Measurements from ENCODE around the gene EML6.
"Not testable (repeated sequence)": the region's sequence is repeated elsewhere in the genome, so short reads cannot be mapped to it uniquely, and the experiment has no call there.

Gene EML6

GRCh38 chr2:54801352-54801751, 77.9 kb downstream of the EML6 start:
- DNase-seq (ENCODE audit: low read depth in 2 of 2), result no peak

DNA sequence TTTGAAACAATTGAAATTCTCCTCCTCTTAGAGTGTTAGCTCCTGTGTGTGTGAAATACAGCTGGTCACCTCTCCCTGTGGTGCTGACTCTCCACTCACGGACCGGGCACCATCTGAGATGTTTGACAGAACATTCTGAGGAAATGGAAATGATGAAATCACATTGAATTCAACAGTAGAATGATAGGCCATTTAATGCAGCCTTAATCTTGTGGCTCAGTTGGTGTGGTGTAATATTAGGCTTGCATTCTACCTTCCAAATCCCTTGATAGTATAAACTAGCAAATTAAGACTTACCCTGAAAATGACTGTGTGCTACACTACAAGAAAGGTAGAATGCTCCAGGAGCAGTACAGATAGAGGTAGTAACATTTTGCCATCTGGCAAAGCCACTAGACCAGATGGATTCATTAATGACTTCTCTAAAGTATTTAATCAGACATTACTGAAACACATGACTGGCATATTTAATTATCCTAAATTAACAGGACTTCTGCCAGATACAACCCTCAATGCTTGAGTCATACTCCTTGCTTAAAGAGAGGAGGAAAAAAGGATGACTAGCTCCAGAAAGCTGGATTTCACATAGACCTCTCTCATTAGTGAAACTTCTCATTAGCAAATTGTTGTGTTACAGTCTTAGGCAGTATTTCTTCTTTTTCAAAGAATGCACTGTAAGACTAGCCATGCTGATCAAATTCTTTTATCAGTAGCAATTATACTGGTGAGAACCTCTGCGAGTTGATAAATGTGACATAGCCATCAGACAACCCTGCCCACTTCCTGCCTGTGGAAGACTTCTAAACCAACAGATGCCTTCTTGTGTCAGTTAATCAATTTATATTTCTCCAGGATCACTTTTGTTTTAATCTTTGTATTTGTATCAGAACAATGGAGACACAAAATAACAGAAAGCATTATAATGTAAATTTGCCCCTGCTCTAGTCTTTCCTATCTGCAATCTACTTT, 80.6 kb downstream of the EML6 start:
- DNase-seq (ENCODE audit: low read depth in 2 of 2), result no peak

GRCh38 chr2:54805255-54805654, 81.8 kb downstream of the EML6 start:
- DNase-seq (ENCODE audit: low read depth in 2 of 2), result no peak

GRCh38 chr2:54806975-54807374, 83.5 kb downstream of the EML6 start:
- DNase-seq (ENCODE audit: low read depth in 2 of 2), result no peak

DNA sequence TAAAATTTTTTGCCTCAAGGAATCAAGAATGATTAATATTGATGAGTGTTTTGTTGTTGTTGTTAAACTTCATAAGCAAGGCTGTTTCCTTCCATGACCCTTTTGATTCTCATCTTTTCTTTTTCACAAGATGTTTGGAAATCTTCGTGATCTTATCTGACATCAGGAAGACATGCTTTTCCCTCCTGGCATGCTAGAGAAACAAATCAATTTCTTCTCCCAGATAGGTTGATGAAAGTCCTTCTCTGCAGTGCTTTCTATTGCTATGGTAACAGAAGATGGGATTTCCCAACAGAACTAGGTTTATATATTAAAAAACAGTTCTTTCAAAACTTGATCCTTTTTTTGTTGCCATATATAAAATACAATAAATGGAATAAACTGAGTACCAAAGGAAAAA, 85.2 kb downstream of the EML6 start:
- no peak for DNase-seq (ENCODE audit: low read depth in 2 of 2)

GRCh38 chr2:54809819-54810218, 86.4 kb downstream of the EML6 start:
- no peak for DNase-seq (ENCODE audit: low read depth in 2 of 2)

DNA sequence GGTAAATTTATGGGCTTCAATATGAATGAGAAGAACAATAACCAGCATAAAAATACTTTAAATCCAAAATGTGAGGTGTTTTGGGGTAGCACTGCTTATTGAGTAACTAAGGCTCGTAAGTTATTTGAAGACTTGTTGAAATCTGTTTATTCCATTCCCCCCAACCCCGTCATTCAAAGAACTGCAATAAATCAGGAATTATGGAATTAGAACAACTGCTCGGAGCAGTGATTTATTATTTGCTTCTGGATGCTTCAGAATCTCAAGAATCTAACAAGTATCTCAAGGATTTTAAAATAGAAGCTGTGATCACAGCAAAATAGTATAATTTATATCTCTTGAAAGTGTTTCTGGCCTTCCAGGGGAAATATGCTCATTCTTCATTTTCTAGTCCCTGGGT, 86.8 kb downstream of the EML6 start:
- no peak for DNase-seq (ENCODE audit: low read depth in 2 of 2)

- no peak for DNase-seq (ENCODE audit: low read depth in 2 of 2)
These were observed 90.1 kb downstream of the EML6 start for GRCh38 chr2:54813584-54813983.

- DNase-seq (ENCODE audit: low read depth in 2 of 2), result no peak
These were observed 91.1 kb downstream of the EML6 start for GRCh38 chr2:54814389-54815147.

GRCh38 chr2:54815148-54815539, 91.7 kb downstream of the EML6 start:
- DNase-seq (ENCODE audit: low read depth in 2 of 2), result no peak

DNA sequence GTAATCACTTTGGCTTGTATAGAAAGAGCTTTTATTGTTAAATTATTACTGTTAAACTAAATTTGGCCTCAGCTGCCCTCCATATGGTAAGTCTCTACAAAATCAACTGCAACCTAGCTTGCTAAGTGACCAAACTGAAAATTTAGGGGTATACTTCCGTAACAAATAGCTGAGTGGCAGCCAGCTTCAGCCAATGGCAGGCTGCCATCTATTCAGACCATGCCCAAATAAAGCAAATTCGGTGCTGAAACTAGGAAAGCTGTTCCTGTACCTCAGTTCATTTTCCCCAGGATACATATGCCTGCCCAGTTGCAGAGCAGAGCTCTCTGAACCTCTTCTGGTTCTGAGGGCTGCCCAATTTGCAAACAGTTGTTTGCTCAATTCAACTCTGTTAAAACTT, 94.8 kb downstream of the EML6 start:
- DNase-seq (ENCODE audit: low read depth in 2 of 2), result no peak

DNA sequence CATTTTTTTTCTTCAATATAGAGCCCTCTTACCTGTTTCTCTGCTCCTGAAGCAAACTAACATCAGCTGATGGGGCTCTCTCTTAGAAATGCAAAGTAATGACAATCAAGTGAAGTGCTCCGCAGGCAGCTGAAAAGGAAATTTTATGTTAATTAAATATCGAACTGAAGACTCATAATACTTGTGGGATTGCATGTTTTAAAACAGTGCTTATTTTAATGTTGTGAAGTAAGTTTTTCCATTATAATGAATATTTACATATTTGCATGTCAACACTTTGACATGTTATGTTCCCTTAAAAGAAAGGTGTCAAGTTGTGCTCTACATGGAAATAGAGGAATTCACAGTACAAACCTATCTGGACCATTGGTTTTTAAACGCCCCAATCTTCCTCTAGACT, 97.1 kb downstream of the EML6 start:
- no peak for DNase-seq (ENCODE audit: low read depth in 2 of 2)

GRCh38 chr2:54824567-54824966, 101.1 kb downstream of the EML6 start:
- no peak for DNase-seq (ENCODE audit: low read depth in 2 of 2)

DNA sequence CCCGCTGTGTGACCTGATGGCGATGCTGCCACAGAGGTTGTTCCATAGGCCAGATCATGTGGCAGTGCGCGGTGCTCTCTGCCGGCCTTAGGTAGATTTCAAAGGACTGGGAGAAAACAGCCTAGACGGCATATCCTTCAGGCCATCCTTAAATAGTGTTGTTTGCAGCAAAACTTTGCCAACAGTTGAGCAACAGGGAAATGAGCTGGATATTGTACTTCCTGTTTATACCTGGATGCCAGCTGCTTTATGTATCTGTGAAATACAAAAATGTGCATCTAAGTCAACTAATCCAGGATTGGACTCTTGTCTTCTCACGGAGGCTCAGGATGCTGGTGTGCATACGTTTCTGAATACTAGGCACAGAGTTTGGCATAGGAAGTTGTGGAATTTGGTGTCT, 107.1 kb downstream of the EML6 start:
- no peak for DNase-seq (ENCODE audit: low read depth in 2 of 2)

DNA sequence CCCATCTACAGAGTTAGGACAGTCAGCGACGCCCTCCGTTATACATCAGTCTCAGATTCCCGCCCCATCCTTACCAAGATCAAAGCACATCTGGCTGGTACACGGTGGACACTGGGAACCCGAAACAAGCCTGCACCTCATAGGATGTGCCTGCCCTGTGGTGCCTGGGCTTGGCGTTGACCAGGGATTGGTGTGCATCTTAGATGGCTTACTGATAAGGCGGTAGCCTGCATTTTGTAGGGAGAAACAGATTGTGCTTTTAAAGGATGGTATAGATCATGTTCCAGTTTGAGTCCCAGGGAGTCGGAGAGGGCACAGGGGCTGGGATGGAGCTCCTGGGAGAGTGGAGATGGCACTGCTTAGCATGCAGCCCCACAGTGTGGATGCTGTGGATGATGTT, 108.0 kb downstream of the EML6 start:
- no peak for DNase-seq (ENCODE audit: low read depth in 2 of 2)

GRCh38 chr2:54834721-54835120, 111.3 kb downstream of the EML6 start:
- no peak for DNase-seq (ENCODE audit: low read depth in 2 of 2)

DNA sequence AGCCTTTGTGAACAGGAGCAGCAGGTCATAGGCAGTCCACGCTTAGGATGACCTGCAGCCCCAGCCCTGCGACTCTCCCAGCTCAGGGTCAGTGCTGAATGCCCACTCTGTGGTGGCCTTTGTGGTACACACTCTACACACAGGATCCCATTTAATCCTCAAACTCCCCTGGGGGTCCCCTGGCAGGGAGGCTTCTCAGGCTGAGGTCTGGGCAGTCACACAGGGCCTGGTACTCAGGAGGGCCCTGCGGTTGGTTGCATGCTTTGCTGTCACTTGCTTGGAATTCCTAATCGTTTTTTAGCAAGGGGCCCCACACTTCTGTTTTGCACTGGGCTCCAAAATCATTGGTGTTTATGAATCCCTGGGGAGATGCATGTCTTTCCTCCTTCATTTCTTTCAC, 113.0 kb downstream of the EML6 start:
- no peak for DNase-seq (ENCODE audit: low read depth in 2 of 2)

DNA sequence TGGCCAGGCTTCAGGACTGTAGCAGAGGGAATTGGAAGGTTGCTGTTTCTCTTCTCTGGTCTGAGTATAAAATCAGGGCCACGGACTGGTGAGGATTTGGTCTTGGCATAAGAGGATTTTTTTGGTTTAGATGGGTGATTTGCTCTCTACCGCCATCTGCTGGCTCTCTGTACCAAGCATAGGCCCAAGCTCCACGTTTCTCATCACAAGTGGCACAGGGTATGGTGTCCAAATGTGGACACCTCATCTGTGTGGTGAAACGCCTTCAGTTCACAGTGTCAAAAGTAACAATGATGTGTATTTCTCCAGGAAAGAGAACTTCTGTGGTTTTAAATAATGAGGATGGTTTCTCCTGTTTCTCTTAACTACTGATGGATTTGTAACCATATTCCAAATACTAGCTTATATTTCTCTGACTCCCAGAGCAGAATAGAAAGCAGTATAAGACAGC, 115.1 kb downstream of the EML6 start:
- peak; percentile 13 to 48 for DNase-seq (ENCODE audit: low read depth in 2 of 2)

DNA sequence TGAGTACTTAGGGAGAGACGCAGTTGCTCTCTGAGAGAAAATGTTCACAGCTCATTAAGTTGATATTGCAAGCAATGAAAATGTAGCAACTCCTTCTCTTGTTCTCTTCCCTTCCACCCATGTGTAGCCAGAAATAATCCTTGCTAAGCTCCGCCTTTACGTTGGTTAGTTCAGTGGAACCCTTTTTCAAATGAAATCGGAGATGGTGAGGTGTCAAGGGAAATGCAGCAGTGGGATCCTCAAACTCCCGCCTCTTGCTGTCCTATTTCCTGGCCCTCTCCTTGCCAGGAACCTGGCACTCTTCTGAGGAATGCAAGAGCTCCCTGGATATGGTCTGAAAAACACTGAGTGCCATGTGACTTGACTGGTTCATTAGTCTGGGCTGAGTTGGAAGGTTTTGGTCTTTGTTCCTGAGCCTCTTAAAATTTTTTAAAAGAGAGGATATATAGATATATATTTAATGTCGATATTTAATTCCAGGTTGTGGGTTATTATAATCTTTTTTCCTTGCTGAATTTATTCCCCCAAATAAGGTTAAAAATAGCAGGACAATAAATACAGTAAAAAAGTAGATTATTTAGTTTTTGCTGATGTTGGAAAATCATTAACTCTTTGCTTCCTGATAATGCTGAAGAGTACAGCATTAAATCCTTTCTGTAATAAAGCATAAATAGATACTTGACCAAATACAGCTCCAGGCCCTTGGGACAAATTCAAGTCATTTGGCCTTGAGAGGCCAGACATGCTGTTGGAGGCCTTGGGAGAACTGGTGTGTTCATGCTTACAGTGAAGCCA, 116.2 kb downstream of the EML6 start:
- DNase-seq (ENCODE audit: low read depth in 2 of 2), result no peak

DNA sequence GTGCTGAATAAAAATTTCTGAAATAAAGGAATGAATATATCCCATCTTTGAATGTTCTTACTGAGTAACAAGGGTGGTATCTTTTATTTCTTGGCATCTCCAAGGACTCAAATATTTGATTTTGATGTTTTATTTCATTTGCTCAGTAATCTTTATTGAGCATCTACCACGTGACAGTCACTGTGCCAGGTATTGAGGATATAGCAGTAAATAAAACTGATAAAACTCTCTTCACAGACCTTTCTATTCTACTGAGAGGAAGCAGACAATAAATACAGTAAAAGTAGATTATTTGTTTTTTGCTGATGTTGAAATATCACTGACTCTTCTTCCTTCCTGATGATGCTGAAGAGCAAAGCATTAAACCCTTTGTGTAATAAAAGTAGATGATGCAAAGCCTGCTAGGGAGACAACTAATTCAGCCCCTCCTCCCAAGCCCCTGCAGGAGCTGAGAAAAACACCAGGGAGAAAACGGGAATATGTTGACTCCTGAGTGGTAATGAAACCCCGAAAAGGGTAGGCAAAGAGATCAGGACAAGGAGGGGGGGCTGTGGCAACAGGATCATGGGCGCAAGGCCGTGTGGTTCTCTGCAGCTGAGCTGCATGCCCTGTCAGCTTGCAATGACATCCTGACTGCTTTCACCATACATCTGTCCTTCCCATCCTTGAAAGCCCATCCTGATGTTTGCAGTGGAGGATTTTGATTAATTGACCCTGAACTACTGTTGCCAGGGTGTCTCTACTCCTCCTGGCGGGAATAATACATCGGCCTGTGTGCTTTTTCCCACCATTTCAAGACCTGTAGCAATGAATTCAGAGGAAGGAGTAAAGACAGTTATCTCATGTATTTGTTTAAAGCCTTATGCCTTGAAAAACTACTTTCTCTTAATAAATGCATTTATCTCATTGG, 117.4 kb downstream of the EML6 start:
- no peak for DNase-seq (ENCODE audit: low read depth in 2 of 2)

GRCh38 chr2:54841500-54841899, 118.0 kb downstream of the EML6 start:
- DNase-seq (ENCODE audit: low read depth in 2 of 2), result not testable (repeated sequence)
